T-helper 2 cell treated with Interferon-gamma antibody and Interleukin-4, amounts not matched to agents 5 μg/mL and 100 μg/mL, for 36 hours (primary cell): ENCODE measurements around the gene CCDC60.

Experiments used
- DNase-seq: peaks from one replicate; pipeline ENCODE4 v3.0.0; 2021; ENCODE audit warnings: low spot score
- H3K27ac Mint-ChIP-seq: one replicate; pipeline ENCODE4 v1.8.0; 2021; ENCODE audit warnings: mild to moderate bottlenecking, mixed read lengths
- H3K27me3 Mint-ChIP-seq: one replicate; pipeline ENCODE4 v1.8.0; 2021; ENCODE audit warnings: low read depth, mixed read lengths
- H3K36me3 Mint-ChIP-seq: one replicate; pipeline ENCODE4 v1.8.0; 2021; ENCODE audit warnings: low read depth, mixed read lengths
- H3K4me1 Mint-ChIP-seq: one replicate; pipeline ENCODE4 v1.8.0; 2021; ENCODE audit warnings: low read depth, mixed read lengths
- H3K4me3 Mint-ChIP-seq: one replicate; pipeline ENCODE4 v1.8.0; 2022; ENCODE audit warnings: mild to moderate bottlenecking, moderate library complexity, mixed read lengths
- H3K9me3 Mint-ChIP-seq: one replicate; pipeline ENCODE4 v1.8.0; 2021; ENCODE audit warnings: mixed read lengths

Gene CCDC60, protein sequence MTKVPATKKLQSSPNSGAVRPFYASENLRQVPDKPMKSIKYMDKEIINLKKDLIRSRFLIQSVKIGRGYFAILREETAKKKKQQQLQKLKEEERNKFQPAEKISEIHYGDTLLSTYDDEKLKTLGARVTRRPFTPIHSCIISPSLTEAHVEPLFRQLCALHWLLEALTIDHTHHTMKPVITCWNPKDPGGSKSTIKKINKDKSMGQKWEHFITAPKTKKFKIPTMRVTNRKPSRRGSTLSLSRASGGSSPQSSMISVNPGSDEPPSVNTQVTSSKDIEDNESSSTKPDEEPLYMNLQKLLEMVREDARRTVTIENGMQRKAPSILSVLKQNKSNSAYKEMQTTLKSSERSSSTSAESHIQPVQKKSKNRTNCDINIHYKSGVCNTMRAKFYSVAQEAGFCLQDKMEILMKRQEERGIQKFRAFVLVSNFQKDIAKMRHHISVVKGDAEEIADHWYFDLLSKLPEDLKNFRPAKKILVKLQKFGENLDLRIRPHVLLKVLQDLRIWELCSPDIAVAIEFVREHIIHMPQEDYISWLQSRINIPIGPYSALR

DNA sequence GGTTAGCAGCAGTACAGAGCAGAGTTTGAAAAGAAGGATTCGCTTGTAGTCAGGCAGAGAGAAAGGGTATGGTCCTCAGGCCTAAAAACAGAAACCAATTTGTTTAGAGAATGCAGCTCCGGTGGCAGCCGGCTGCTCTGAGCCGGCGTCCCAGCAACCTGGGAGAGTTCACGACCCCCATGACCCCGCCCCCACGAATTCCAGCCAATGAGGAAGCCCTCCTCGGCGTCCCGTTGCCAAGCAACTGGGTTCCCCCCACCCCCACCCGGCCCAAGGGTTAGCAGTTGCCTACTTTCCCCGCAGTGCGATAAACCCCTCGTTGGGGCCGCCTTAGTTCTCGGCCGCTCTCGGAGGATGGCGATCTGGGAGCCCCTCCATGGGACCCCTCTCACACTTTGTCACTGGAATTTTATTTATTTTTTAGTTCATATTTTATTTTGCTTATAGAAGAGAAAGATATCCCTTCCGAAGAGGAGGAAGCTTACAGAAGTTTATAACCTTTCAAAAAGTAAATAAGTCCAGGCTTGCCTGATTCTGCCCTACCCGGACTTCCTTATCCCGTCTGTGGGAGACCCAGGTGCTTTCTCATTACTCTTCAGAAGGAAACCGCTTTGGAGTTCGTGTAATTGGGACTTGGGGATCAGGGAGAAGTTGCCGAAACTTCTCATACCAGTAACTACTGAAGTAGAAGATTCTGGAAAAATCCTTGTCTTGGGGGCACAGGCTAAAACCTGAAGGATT is at the start of gene CCDC60:
TSS of gene CCDC60 (plus strand) at position 300 of the 741 bp plus-strand sequence. CDS start 448 bp downstream, outside the sequence.
- no peaks in the 10 kb centered on the region for H3K4me1 Mint-ChIP-seq
- no peaks in the 10 kb centered on the region for H3K36me3 Mint-ChIP-seq
- no peak within 1 kb of the TSS for H3K4me3 Mint-ChIP-seq
- H3K27me3 Mint-ChIP-seq, result peaks cover 6% of the 10 kb centered on the region
- no peaks in the 10 kb centered on the region for H3K9me3 Mint-ChIP-seq
- H3K27ac Mint-ChIP-seq, result no peak within 1 kb of the TSS
- no peak for DNase-seq

DNA sequence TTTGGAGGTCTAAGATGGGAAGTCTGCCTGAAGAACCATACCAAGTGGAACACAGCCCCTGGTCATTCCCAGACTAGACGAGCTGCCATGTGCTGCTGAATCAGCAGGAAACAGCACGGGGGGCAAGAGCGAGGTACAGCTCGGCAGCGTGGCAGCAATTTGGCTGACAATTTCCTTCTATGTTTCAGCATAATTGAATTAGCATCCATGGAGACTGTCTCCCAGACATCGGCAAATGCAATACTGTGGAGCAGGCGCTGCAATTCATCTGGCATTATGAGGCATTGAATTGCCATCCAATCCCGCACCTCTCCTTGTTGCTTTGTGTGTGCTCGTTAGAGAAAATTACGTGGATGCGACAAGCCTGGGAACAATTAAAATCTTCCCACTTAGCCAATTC is 46.0 kb upstream of the CCDC60 start:
- DNase-seq, result no peak
- H3K36me3 Mint-ChIP-seq, result no peaks in the 10 kb centered on the region
- no peak overlapping the region for H3K4me3 Mint-ChIP-seq
- H3K27ac Mint-ChIP-seq, result no peak overlapping the region
- H3K4me1 Mint-ChIP-seq, result no peaks in the 10 kb centered on the region
- H3K27me3 Mint-ChIP-seq, result no peaks in the 10 kb centered on the region
- no peaks in the 10 kb centered on the region for H3K9me3 Mint-ChIP-seq

GRCh38 chr12:119292893-119293630 is 41.5 kb upstream of the CCDC60 start:
- Mint-ChIP-seq H3K4me3 (no peak overlapping the region), H3K9me3 (no peaks in the 10 kb centered on the region), H3K4me1 (no peaks in the 10 kb centered on the region), H3K27ac (no peak overlapping the region), H3K36me3 (no peaks in the 10 kb centered on the region), H3K27me3 (no peaks in the 10 kb centered on the region)
- DNase-seq, result no peak

- H3K4me3 Mint-ChIP-seq, result no peak overlapping the region
- no peaks in the 10 kb centered on the region for H3K27me3 Mint-ChIP-seq
- no peaks in the 10 kb centered on the region for H3K9me3 Mint-ChIP-seq
- no peak for DNase-seq
- no peaks in the 10 kb centered on the region for H3K4me1 Mint-ChIP-seq
- H3K27ac Mint-ChIP-seq, result no peak overlapping the region
- no peaks in the 10 kb centered on the region for H3K36me3 Mint-ChIP-seq
Measured at GRCh38 chr12:119294211-119294610, 40.3 kb upstream of the CCDC60 start.

DNA sequence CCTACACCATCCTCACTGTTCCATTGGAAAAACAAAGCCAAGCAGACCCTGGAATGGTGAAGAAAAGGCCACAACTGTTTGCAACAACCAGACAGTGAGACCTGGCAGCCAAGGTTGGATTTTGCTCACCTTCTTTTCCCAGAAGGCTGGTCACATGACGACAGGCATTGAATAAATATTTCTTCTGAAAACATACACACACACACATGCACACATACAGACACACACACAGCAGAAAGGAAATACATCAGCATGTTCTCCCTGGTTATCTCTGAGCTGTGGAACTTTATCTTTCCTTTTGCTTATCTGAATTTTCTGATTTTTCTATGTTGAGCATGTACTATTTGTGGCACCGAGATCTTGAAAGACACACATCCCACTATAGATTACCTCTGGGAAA is 38.0 kb upstream of the CCDC60 start:
- Mint-ChIP-seq H3K9me3 (no peaks in the 10 kb centered on the region), H3K4me3 (no peak overlapping the region), H3K36me3 (no peaks in the 10 kb centered on the region), H3K27ac (no peak overlapping the region), H3K27me3 (no peaks in the 10 kb centered on the region), H3K4me1 (no peaks in the 10 kb centered on the region)
- DNase-seq, result no peak

GRCh38 chr12:119299130-119299529 is 35.4 kb upstream of the CCDC60 start:
- no peak for DNase-seq
- H3K36me3 Mint-ChIP-seq, result no peaks in the 10 kb centered on the region
- no peak overlapping the region for H3K4me3 Mint-ChIP-seq
- no peaks in the 10 kb centered on the region for H3K9me3 Mint-ChIP-seq
- H3K4me1 Mint-ChIP-seq, result no peaks in the 10 kb centered on the region
- no peaks in the 10 kb centered on the region for H3K27me3 Mint-ChIP-seq
- H3K27ac Mint-ChIP-seq, result no peak overlapping the region

GRCh38 chr12:119301379-119301778 is 33.1 kb upstream of the CCDC60 start:
- H3K4me3 Mint-ChIP-seq, result no peak overlapping the region
- H3K36me3 Mint-ChIP-seq, result no peaks in the 10 kb centered on the region
- no peaks in the 10 kb centered on the region for H3K27me3 Mint-ChIP-seq
- H3K27ac Mint-ChIP-seq, result no peak overlapping the region
- no peaks in the 10 kb centered on the region for H3K4me1 Mint-ChIP-seq
- DNase-seq, result no peak
- no peaks in the 10 kb centered on the region for H3K9me3 Mint-ChIP-seq

DNA sequence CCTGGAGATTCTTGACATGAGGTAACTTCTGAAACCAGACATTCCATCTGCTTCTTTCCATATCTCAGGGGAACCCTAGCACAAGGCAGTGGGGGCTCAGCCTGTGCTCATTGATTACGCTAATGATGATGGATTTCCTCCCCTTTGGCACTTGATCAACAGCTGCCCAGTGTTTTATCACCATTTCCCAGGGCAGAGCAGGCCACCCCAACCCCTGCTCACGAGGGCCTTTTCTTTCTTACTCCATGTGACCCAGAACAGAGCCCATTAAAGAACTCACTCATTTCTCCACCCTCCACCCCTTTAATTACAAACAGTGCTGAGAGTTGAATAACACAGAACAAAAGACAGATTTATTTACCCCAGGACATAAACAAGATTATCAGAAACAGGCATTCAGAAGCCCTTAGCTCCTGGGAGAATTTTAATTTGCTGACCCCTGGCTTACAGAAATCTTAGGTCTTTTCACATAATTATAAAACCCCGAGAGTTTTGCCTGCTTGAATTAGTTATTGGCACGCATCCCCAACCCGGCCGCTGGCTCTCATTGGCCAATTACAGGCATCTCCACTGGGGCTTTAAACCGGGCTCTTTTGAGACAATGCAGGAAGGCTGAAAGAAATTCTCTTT is 32.0 kb upstream of the CCDC60 start:
- H3K36me3 Mint-ChIP-seq, result no peaks in the 10 kb centered on the region
- no peaks in the 10 kb centered on the region for H3K27me3 Mint-ChIP-seq
- H3K9me3 Mint-ChIP-seq, result no peaks in the 10 kb centered on the region
- H3K27ac Mint-ChIP-seq, result no peak overlapping the region
- no peak overlapping the region for H3K4me3 Mint-ChIP-seq
- H3K4me1 Mint-ChIP-seq, result no peaks in the 10 kb centered on the region
- DNase-seq, result no peak

- Mint-ChIP-seq H3K9me3 (no peaks in the 10 kb centered on the region), H3K27me3 (no peaks in the 10 kb centered on the region), H3K4me3 (no peak overlapping the region), H3K27ac (no peak overlapping the region), H3K4me1 (no peaks in the 10 kb centered on the region), H3K36me3 (no peaks in the 10 kb centered on the region)
- DNase-seq, result no peak
Measured at GRCh38 chr12:119306593-119306992, 27.9 kb upstream of the CCDC60 start.

- Mint-ChIP-seq H3K36me3 (no peaks in the 10 kb centered on the region), H3K27ac (no peak overlapping the region), H3K4me1 (no peaks in the 10 kb centered on the region), H3K4me3 (no peak overlapping the region), H3K27me3 (no peaks in the 10 kb centered on the region), H3K9me3 (no peaks in the 10 kb centered on the region)
- DNase-seq, result no peak
Measured at GRCh38 chr12:119307747-119308146, 26.8 kb upstream of the CCDC60 start.

- Mint-ChIP-seq H3K4me3 (no peak overlapping the region), H3K9me3 (no peaks in the 10 kb centered on the region), H3K27ac (no peak overlapping the region), H3K36me3 (no peaks in the 10 kb centered on the region), H3K4me1 (no peaks in the 10 kb centered on the region), H3K27me3 (no peaks in the 10 kb centered on the region)
- no peak for DNase-seq
Measured at GRCh38 chr12:119308708-119309456, 25.6 kb upstream of the CCDC60 start.

- Mint-ChIP-seq H3K4me3 (no peak overlapping the region), H3K4me1 (no peaks in the 10 kb centered on the region), H3K27ac (no peak overlapping the region), H3K27me3 (no peaks in the 10 kb centered on the region), H3K36me3 (no peaks in the 10 kb centered on the region), H3K9me3 (no peaks in the 10 kb centered on the region)
- DNase-seq, result no peak
Measured at GRCh38 chr12:119311878-119312277, 22.7 kb upstream of the CCDC60 start.

GRCh38 chr12:119312904-119313303 is 21.6 kb upstream of the CCDC60 start:
- Mint-ChIP-seq H3K27ac (no peak overlapping the region), H3K9me3 (no peaks in the 10 kb centered on the region), H3K36me3 (no peaks in the 10 kb centered on the region), H3K27me3 (no peaks in the 10 kb centered on the region), H3K4me1 (no peaks in the 10 kb centered on the region), H3K4me3 (no peak overlapping the region)
- DNase-seq, result no peak
